ENCODE results near the gene S100PBP. TPM values are rescaled to one million over a fixed set of nuclear protein-coding genes. Genes with fewer than 3 reads are reported as not detected.

The S100PBP gene
- total RNA-seq, 2 experiments from 2014 or later: 34.8 to 35.6 TPM

DNA sequence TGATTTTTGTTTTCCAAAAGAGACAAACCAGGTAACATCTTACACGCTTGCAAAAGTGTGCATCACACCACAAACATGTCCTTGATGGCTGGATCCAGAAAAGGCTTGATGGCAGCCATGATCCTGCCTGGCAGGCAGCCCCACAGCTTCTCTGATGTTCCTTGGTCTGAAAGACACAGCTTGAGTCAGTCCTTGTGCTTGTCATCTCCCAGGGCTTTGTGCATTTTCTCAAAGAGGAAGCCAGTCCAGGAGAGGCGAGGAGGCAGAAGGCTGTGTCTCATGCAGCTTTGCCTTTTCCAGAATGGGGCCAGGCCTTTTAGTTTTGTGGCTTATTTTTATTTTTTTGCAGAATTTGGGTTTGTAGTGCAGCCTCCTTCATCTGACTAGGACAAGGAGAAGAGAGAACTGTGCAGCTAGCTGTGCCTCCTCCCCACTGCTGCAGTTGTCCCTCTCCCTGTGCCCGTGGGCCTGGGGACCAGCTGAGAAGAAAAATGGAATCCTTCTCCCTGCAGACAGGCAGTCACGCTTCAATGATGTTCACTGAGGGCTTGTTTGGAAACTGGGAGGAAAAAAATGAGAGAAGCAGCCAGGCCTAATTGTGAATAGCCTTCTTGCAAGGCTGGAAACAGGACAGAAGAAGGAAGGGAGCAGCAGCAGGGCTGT, 45.9 kb downstream of the S100PBP start:
- ChIA-PET CTCF (interaction anchor here (0.6 to 2.3 kb wide), 2 partner anchors 10 to 381 kb away, joined by 3 to 5 read pairs; no protein-coding TSS in a partner anchor), POLR2A (no interaction called here)

- CTCF ChIA-PET: no interaction called here
- POLR2A ChIA-PET: no interaction called here
Measured at GRCh38 chr1:32863881-32864245, 46.4 kb downstream of the S100PBP start.

DNA sequence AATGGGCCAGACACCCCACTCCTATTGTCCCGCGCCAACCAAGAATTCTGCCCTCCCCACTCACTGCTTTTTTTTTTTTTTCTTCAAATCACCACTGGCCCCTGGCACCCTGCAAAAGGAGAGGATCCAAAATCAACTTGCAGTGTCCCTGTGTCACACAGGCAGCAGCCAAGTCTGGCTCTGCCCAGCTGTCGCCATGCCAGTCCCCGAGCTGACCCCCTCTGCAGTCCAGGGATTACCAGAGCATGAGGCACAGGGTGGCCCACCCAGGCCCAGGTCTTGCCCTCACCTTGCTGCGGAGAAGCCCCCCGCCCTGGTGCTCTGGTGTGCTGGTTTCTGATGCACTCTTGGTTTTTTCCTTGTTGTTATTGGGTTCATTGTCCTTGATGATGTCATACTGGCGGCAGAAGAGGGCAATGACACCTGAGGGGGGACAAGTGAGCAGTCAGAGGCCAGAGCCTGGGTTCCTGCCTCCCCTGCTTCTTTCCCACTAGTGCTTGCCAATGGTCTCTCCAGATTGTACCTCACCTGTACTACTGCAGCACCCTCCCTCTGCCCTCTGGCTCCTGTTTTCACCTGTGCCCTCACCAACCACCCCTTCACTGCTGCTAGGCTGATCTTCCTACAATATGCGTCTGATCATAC, 47.0 kb downstream of the S100PBP start:
- ChIA-PET POLR2A (no interaction called here), CTCF (no interaction called here)

DNA sequence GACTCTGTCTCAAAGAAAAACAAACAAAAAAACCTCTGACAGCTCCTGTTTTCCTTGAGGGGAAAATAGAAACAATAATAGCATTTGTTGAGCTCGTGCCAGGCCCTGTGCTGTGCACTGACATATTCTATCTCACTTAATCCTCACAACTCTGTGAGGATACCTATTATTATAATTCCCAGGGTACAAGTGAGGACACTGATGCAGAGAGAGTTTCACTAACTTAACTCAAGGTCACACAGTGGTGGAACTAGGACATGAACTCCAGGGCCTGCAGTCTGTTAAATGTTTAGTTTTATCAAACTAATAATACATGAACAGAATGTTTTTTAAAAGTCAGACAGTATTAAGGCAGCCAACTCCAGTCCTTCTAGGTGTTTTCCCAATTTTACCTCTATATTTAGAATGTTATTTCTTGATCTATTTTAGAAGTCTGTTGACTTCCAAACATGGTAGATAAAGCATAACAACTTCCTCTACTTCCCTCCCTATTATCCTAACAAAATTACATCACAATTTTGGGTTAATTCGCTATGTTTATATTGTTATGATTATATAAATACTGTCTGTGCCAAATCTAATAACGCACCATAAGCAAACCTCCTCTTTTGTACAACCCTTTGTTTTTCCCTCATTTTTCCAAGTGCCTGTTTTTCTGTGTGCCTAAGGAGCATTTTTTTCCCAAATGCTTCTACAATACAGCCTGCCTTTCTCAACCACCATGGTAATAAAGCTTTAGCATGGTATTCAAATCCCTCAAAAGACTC, 48.4 kb downstream of the S100PBP start:
- POLR2A ChIA-PET: interaction anchor here (0.5 kb wide), 1 partner anchor 336 kb away, joined by 3 read pairs; no protein-coding TSS in a partner anchor
- CTCF ChIA-PET: no interaction called here

GRCh38 chr1:32867151-32867550, 49.7 kb downstream of the S100PBP start:
- CTCF ChIA-PET: interaction anchor here (1.1 kb wide), 1 partner anchor 154 kb away, joined by 4 read pairs; no protein-coding TSS in a partner anchor
- POLR2A ChIA-PET: no interaction called here

- POLR2A ChIA-PET: no interaction called here
- CTCF ChIA-PET: no interaction called here
Measured at GRCh38 chr1:32867671-32868070, 50.2 kb downstream of the S100PBP start.

DNA sequence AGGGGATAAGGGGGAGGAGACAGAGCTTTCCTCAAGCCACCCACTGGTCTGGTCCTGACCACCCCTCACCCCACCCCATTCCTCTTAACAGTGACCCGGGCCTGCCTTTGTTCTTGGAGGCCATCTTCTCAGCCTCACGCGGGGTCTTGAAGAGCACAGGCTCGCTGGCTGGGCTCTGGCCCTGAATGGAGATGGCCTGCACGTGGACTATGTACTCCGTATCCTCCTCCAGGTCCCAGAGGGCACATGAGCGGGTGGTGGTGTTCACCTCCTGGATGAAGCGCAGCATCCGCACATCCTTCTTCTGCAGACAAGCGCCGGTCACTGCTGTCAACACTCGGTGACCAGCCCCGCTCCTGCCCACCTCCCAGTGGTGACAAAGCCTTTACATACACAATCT, 50.6 kb downstream of the S100PBP start:
- ChIA-PET POLR2A (no interaction called here), CTCF (no interaction called here)

- POLR2A ChIA-PET: no interaction called here
- CTCF ChIA-PET: no interaction called here
Measured at GRCh38 chr1:32868806-32869455, 51.5 kb downstream of the S100PBP start.

GRCh38 chr1:32869923-32870614, 52.6 kb downstream of the S100PBP start:
- POLR2A ChIA-PET: interaction anchor here (0.5 kb wide), 2 partner anchors 10 to 193 kb away, joined by 4 read pairs; no protein-coding TSS in a partner anchor
- CTCF ChIA-PET: interaction anchor here (0.6 to 0.8 kb wide), 2 partner anchors 14 to 158 kb away, joined by 3 to 4 read pairs; no protein-coding TSS in a partner anchor

- CTCF ChIA-PET: interaction anchor here (0.6 to 1.8 kb wide), 3 partner anchors 13 to 158 kb away, joined by 3 to 11 read pairs (median 4); no protein-coding TSS in a partner anchor
Measured at GRCh38 chr1:32870615-32871363, 53.3 kb downstream of the S100PBP start, which contains the start of gene FNDC5. Gene FNDC5 (minus strand): TSS chr1:32870912.

DNA sequence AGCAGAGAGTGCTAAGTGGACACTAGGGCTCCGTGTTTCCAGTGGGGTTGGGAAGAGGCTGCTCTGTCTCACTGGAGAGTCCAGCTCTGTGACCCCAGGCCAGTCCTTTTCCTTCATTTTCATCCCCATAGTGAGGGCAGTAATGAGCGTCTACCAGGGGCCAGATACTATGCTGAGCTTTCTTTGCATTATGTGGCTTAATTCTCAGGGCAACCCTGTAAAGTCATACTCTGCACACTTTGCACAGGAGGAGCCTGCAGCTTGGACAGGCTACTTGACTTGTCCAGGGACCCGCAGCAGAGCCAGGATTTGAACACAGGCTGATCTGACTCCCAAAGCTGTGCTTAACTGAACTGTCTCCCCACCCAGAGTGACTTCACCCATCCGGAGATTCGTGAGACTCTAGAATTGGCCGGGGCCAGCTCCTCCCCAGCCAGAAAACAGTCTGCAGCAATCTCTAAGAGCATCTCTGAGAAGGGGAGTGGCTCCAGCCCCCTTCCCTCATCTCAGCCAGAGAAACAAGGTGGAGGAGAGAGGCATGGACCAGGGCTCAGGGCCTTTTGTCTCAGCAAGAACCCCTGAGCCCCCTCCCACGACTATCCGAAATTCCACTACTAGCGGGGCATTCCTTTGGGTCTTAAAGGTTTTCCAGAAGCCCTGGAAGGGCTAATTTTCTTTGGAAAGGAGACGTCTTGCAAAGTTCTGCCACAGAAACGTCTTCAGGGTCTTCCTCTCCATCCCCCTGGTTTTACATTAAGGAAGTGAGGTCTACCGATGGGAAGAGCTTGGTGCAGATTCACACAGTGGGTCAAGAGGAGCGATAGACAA, 54.1 kb downstream of the S100PBP start:
- CTCF ChIA-PET: interaction anchor here (0.8 to 1.8 kb wide), 6 partner anchors 10 to 186 kb away, joined by 3 to 11 read pairs (median 3); no protein-coding TSS in a partner anchor
- POLR2A ChIA-PET: no interaction called here

More at GRCh38 chr1:32870615-32871363, 53.3 kb downstream of the S100PBP start, which contains the start of gene FNDC5:
- POLR2A ChIA-PET: interaction anchor here (0.5 kb wide), 2 partner anchors 9 to 194 kb away, joined by 4 read pairs; no protein-coding TSS in a partner anchor

DNA sequence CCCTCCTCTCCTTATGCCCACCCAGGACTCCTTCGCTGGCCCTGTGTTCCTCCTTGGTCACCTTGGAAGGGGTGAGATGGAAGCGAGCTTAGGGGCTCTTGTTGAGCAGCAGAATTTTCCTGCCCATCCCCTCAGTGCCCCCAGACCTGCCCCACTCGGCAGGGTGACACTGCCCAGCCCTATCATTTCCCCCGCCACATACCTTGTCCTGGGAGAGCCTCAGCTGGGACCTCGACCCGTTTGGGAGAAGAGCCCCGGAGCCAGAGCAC, 54.7 kb downstream of the S100PBP start:
- ChIA-PET POLR2A (no interaction called here), CTCF (interaction anchor here (0.8 to 1.8 kb wide), 6 partner anchors 10 to 186 kb away, joined by 3 to 11 read pairs (median 3); no protein-coding TSS in a partner anchor)

GRCh38 chr1:32873484-32873883, 56.0 kb downstream of the S100PBP start:
- CTCF ChIA-PET: interaction anchor here (0.7 to 1.7 kb wide), 7 partner anchors 11 to 353 kb away, joined by 3 to 7 read pairs (median 4); partner anchors contain the start of genes HPCA and TMEM54
- POLR2A ChIA-PET: no interaction called here

DNA sequence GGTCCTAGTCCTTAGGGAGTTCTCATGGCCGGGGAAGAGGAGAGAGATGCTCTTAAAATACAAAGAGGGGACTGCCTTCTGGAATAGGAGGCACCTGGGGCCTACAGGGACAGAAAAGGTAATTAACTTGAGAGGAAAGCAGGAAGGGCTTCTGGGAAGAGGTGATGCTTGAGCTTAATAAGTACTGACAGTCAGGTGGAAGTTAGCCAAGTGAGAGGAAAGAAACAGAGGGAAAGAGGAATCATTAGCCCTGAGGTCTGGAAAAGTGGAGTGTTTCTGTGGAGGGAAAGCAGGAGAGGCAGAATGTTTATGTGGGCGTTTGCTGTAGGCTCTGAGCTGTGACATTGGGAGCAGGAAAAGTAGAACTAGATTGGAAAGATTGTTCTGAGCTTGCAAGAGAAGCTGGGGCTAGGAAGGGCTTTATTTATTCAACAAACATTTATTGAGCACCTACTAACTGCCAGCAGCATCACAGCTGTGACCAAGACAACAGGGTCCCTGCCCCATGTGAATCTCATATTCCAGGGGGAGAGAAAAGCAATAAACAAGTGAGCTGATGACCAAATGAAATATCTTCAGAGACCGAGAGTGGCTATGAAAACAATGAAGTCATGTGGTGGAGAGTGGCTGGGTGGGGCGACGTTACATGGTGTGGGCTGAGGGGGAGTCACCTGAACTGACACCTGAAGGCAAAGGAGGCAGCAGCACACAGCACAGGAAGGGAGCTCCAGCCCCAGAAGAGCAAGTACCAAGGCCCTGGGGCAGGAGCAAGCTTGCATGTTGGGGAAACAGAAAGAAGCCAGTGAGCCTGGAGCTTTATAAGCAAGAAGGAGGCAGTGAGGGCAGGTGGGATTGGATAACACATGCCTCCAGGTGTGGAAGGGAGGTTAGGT, 57.7 kb downstream of the S100PBP start:
- CTCF ChIA-PET: interaction anchor here (0.6 to 3.4 kb wide), 10 partner anchors 11 to 456 kb away, joined by 3 to 14 read pairs (median 4); partner anchors contain the start of gene HPCA

GRCh38 chr1:32876341-32877210, 59.1 kb downstream of the S100PBP start:
- ChIA-PET CTCF (interaction anchor here (0.5 to 3.4 kb wide), 10 partner anchors 10 to 209 kb away, joined by 3 to 14 read pairs (median 5); partner anchors contain the start of gene HPCA), POLR2A (no interaction called here)

More for the DNA sequence above, 57.7 kb downstream of the S100PBP start:
- POLR2A ChIA-PET: no interaction called here

Measured in activated CD8-positive, alpha-beta memory T cell treated with anti-CD3 and anti-CD28 coated beads for 36 hours (primary cell).